Common myeloid progenitor, CD34-positive (primary cell): Measurements from ENCODE around the gene MYT1.

Experiments used
- CTCF ChIA-PET: fragments of 350-600 bp; sonication (Branson Sonifier 250); formaldehyde crosslinking; loops from one replicate; lab custom pipeline; 2021; ENCODE audit warnings: antibody characterized with exemption; lab: Charles Lee
- POLR2A ChIA-PET: fragments of 350-600 bp; sonication (Branson Sonifier 250); formaldehyde crosslinking; loops from one replicate; lab custom pipeline; 2021; ENCODE audit warnings: antibody characterized with exemption; lab: Charles Lee
- DNase-seq, 3 donors: peaks; one replicate each; pipeline versions ENCODE4 v3.0.0 to v3.0.0-alpha.2; 2013
- H3K27ac ChIP-seq, 2 experiments: 1 replicate in 1 of 2; 2 replicates in 1 of 2; pipeline ENCODE4 v1.7.0; 2013; ENCODE audit warnings: inconsistent platforms in 2 of 2, low read length in 2 of 2, mild to moderate bottlenecking in 2 of 2, low read depth in 1 of 2, moderate library complexity in 1 of 2; ENCODE audit not compliant: severe bottlenecking in 2 of 2, insufficient read depth in 1 of 2, poor library complexity in 1 of 2
- H3K27me3 ChIP-seq, 5 experiments: replicated peaks in 2 of 5; 1 replicate in 3 of 5; 2 replicates in 2 of 5; pipeline versions ENCODE4 v1.6.1 to v1.7.0; 2013; ENCODE audit warnings: low read length in 4 of 5, mild to moderate bottlenecking in 2 of 5, moderate library complexity in 2 of 5, inconsistent platforms in 1 of 5; ENCODE audit not compliant: insufficient read depth in 5 of 5, control insufficient read depth in 4 of 5
- H3K36me3 ChIP-seq, 4 experiments: 1 replicate in 2 of 4; 2 replicates in 2 of 4; pipeline versions ENCODE4 v1.6.1 to v1.7.0; 2013; ENCODE audit warnings: low read length in 3 of 4, control low read depth in 1 of 4, mild to moderate bottlenecking in 1 of 4; ENCODE audit not compliant: control insufficient read depth in 4 of 4, insufficient read depth in 4 of 4
- H3K4me1 ChIP-seq, 4 experiments: 1 replicate in 3 of 4; 2 replicates in 1 of 4; pipeline versions ENCODE4 v1.6.1 to v1.7.1; 2013; ENCODE audit warnings: low read length in 3 of 4, mild to moderate bottlenecking in 3 of 4, control low read depth in 1 of 4, inconsistent platforms in 1 of 4, moderate library complexity in 1 of 4; ENCODE audit not compliant: control insufficient read depth in 4 of 4, insufficient read depth in 4 of 4; ENCODE audit errors: control extremely low read depth in 1 of 4
- H3K4me3 ChIP-seq, 7 experiments: 1 replicate in 4 of 7; 2 replicates in 3 of 7; pipeline versions ENCODE4 v1.5.1 to v1.7.0; 2013; ENCODE audit warnings: mild to moderate bottlenecking in 7 of 7, low read length in 6 of 7, moderate library complexity in 6 of 7, inconsistent platforms in 2 of 7, low read depth in 2 of 7, control low read depth in 1 of 7; ENCODE audit not compliant: insufficient read depth in 4 of 7, control insufficient read depth in 1 of 7; ENCODE audit errors: extremely low read depth in 1 of 7
- H3K9me3 ChIP-seq, 5 experiments: 1 replicate in 4 of 5; 2 replicates in 1 of 5; pipeline versions ENCODE4 v1.6.1 to v1.7.1; 2013; ENCODE audit warnings: low read length in 4 of 5, mild to moderate bottlenecking in 2 of 5, inconsistent platforms in 1 of 5, low read depth in 1 of 5, moderate library complexity in 1 of 5; ENCODE audit not compliant: control insufficient read depth in 4 of 5, insufficient read depth in 2 of 5; ENCODE audit errors: control extremely low read depth in 1 of 5
- WGBS: methylation state at CpG from one replicate; pipeline ENCODE4 v1.1.5; 2013; ENCODE audit not compliant: insufficient coverage; 5-methylcytosine and 5-hydroxymethylcytosine counted together

Gene MYT1

GRCh38 chr20:64155258-64156135 is 8.8 kb upstream of the MYT1 start:
- no peak for DNase-seq
- CTCF ChIA-PET = interaction anchor here (0.9 kb wide), 1 partner anchor 10 kb away, joined by 3 read pairs; no protein-coding TSS in a partner anchor
- H3K4me3 ChIP-seq = no peak overlapping the region
- no peaks in the 10 kb centered on the region for H3K36me3 ChIP-seq
- H3K9me3 ChIP-seq = no peaks in the 10 kb centered on the region
- WGBS = 94% methylated on average over 22 of the region's 22 CpGs
- POLR2A ChIA-PET = interaction anchor here (0.6 kb wide), 1 partner anchor 648 kb away, joined by 4 read pairs; no protein-coding TSS in a partner anchor
- no peaks in the 10 kb centered on the region for H3K4me1 ChIP-seq
- peaks cover 0 to 12% (median 5%) of the 10 kb centered on the region in 5 experiments for H3K27me3 ChIP-seq
- no peak overlapping the region for H3K27ac ChIP-seq

- H3K36me3 ChIP-seq = no peaks in the 10 kb centered on the region
- WGBS = 80% methylated on average over 9 of the region's 9 CpGs
- no peaks in the 10 kb centered on the region for H3K9me3 ChIP-seq
- DNase-seq = no peak
- no peak overlapping the region for H3K4me3 ChIP-seq
- no peaks in the 10 kb centered on the region for H3K4me1 ChIP-seq
- H3K27ac ChIP-seq = no peak overlapping the region
- peaks cover 0 to 20% (median 8%) of the 10 kb centered on the region in 5 experiments for H3K27me3 ChIP-seq
- ChIA-PET POLR2A (interaction anchor here (0.6 kb wide), 1 partner anchor 649 kb away, joined by 4 read pairs; no protein-coding TSS in a partner anchor), CTCF (interaction anchor here (0.9 kb wide), 1 partner anchor 9 kb away, joined by 3 read pairs; no protein-coding TSS in a partner anchor)
Observed at GRCh38 chr20:64156136-64156885, 7.9 kb upstream of the MYT1 start.

GRCh38 chr20:64156886-64157875 is 7.1 kb upstream of the MYT1 start:
- H3K4me1 ChIP-seq = no peaks in the 10 kb centered on the region

GRCh38 chr20:64157878-64158277 is 6.4 kb upstream of the MYT1 start:
- 88% methylated on average over 1 of the region's 1 CpG for WGBS
- Histone ChIP-seq H3K9me3 (no peaks in the 10 kb centered on the region), H3K27me3 (peaks cover 5 to 36% (median 12%) of the 10 kb centered on the region in 5 experiments), H3K4me3 (no peak overlapping the region), H3K27ac (no peak overlapping the region), H3K4me1 (no peaks in the 10 kb centered on the region), H3K36me3 (no peaks in the 10 kb centered on the region)
- DNase-seq = no peak
- ChIA-PET POLR2A (no interaction called here), CTCF (interaction anchor here (1.0 kb wide), 1 partner anchor 9 kb away, joined by 4 read pairs; no protein-coding TSS in a partner anchor)

More at GRCh38 chr20:64156886-64157875, 7.1 kb upstream of the MYT1 start:
- Histone ChIP-seq H3K9me3 (no peaks in the 10 kb centered on the region), H3K27ac (no peak overlapping the region), H3K27me3 (peaks cover 0 to 29% (median 10%) of the 10 kb centered on the region in 5 experiments), H3K36me3 (no peaks in the 10 kb centered on the region), H3K4me3 (no peak overlapping the region)
- no peak for DNase-seq
- POLR2A ChIA-PET = no interaction called here
- CTCF ChIA-PET = interaction anchor here (0.9 to 1.0 kb wide), 2 partner anchors 8 to 9 kb away, joined by 3 to 4 read pairs; no protein-coding TSS in a partner anchor
- WGBS = 95% methylated on average over 25 of the region's 27 CpGs

- H3K4me3 ChIP-seq = no peak overlapping the region
Observed at GRCh38 chr20:64158346-64159285, 5.6 kb upstream of the MYT1 start.

More at GRCh38 chr20:64158346-64159285, 5.6 kb upstream of the MYT1 start:
- no peaks in the 10 kb centered on the region for H3K36me3 ChIP-seq
- H3K27ac ChIP-seq = no peak overlapping the region
- H3K27me3 ChIP-seq = peaks cover 11 to 43% (median 18%) of the 10 kb centered on the region in 5 experiments
- POLR2A ChIA-PET = no interaction called here
- H3K9me3 ChIP-seq = no peaks in the 10 kb centered on the region
- WGBS = 92% methylated on average over 8 of the region's 9 CpGs
- DNase-seq = no peak
- no peaks in the 10 kb centered on the region for H3K4me1 ChIP-seq
- CTCF ChIA-PET = no interaction called here
